ENCODE data around the gene CCDC138.

DNA sequence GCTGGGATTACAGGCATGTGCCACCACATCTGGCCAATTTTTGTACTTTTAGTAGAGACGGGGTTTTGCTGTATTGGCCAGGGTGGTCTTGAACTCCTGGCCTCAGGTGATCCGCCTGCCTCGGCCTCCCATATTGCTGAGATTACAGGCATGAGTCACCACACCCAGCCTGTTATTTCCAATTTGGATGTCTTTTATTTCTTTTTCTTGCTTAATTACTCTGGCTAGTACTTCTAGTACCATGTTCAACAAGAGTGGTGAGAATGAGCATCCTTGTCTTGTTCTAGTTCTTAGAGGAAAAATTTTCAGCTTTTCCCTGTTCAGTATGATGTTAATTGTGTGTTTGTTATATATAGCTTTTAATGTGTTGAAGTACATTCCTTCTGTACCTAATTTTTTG is 23.4 kb downstream of the CCDC138 start:
- TF ChIP-seq, protein P1, sequence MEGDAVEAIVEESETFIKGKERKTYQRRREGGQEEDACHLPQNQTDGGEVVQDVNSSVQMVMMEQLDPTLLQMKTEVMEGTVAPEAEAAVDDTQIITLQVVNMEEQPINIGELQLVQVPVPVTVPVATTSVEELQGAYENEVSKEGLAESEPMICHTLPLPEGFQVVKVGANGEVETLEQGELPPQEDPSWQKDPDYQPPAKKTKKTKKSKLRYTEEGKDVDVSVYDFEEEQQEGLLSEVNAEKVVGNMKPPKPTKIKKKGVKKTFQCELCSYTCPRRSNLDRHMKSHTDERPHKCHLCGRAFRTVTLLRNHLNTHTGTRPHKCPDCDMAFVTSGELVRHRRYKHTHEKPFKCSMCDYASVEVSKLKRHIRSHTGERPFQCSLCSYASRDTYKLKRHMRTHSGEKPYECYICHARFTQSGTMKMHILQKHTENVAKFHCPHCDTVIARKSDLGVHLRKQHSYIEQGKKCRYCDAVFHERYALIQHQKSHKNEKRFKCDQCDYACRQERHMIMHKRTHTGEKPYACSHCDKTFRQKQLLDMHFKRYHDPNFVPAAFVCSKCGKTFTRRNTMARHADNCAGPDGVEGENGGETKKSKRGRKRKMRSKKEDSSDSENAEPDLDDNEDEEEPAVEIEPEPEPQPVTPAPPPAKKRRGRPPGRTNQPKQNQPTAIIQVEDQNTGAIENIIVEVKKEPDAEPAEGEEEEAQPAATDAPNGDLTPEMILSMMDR (conservative IDR thresholded peaks at IDR 0.05; ENCODE audit: low read depth, low read length): no peak
- TF ChIP-seq EZH2 (IDR thresholded peaks at IDR 0.05; ENCODE audit: borderline replicate concordance, low read depth, low read length, poor library complexity, severe bottlenecking): no peak
